HepG2 (cell line): Measurements from ENCODE around the gene FBXW4. TPM values are rescaled to one million over a fixed set of nuclear protein-coding genes. Genes with fewer than 3 reads are reported as not detected.

ENCODE experiments used
- BCL6 ChIP-seq: IDR thresholded peaks from 2 replicates; pipeline ENCODE4 v1.6.1; 2016; ENCODE audit warnings: missing genetic modification reagents, missing compliant biosample characterization
- ISX ChIP-seq: sonication (generic); formaldehyde crosslinking; conservative IDR thresholded peaks from 2 replicates; pipeline ENCODE4 v1.5.0; 2020; ENCODE audit warnings: missing genetic modification reagents
- LCORL ChIP-seq, 2 experiments: fragments of 450-650 bp in 1 of 2; sonication (generic) in 1 of 2; formaldehyde crosslinking in 1 of 2; IDR thresholded peaks; 2 replicates each; pipeline versions ENCODE4 v1.5.0 to v1.6.1; 2017 to 2020; ENCODE audit warnings: antibody characterized with exemption in 1 of 2, missing genetic modification reagents in 1 of 2
- MBD4 ChIP-seq: IDR thresholded peaks from 2 replicates; pipeline ENCODE4 v1.6.1; 2012; ENCODE audit warnings: low read length, inconsistent platforms, borderline replicate concordance
- MTA1 ChIP-seq: sonication (generic); formaldehyde crosslinking; IDR thresholded peaks from 2 replicates; pipeline ENCODE4 v1.4.0; 2020; ENCODE audit warnings: missing genetic modification reagents, mild to moderate bottlenecking, borderline replicate concordance
- MTF1 ChIP-seq: sonication (generic); formaldehyde crosslinking; IDR thresholded peaks from 2 replicates; pipeline ENCODE4 v1.5.0; 2020; ENCODE audit warnings: missing genetic modification reagents
- POLR2AphosphoS5 ChIP-seq: IDR thresholded peaks from 2 replicates; pipeline ENCODE4 v1.6.1; 2012; ENCODE audit warnings: low read depth, low read length
- SALL1 ChIP-seq: sonication (generic); formaldehyde crosslinking; IDR thresholded peaks from 2 replicates; pipeline ENCODE4 v1.8.0; 2022; ENCODE audit warnings: mild to moderate bottlenecking, missing genetic modification reagents
- SP5 ChIP-seq: IDR thresholded peaks from 2 replicates; pipeline ENCODE4 v1.6.1; 2016; ENCODE audit warnings: low read depth, borderline replicate concordance
- TCF12 ChIP-seq, 2 experiments: fragments of 450-650 bp in 1 of 2; sonication (generic) in 1 of 2; formaldehyde crosslinking in 1 of 2; IDR thresholded peaks; 2 replicates each; pipeline versions ENCODE4 v1.6.1 to v1.8.0; 2017 to 2022; ENCODE audit warnings: antibody characterized with exemption in 1 of 2, mild to moderate bottlenecking in 1 of 2, missing genetic modification reagents in 1 of 2, moderate library complexity in 1 of 2
- ZFP37 ChIP-seq: sonication (generic); formaldehyde crosslinking; IDR thresholded peaks from 2 replicates; pipeline ENCODE4 v1.4.0; 2020; ENCODE audit warnings: missing genetic modification reagents, borderline replicate concordance
- ZFP41 ChIP-seq: sonication (generic); formaldehyde crosslinking; IDR thresholded peaks from 2 replicates; pipeline ENCODE4 v1.4.0; 2020; ENCODE audit warnings: mild to moderate bottlenecking, missing genetic modification reagents, borderline replicate concordance
- ZNF335 ChIP-seq: sonication (generic); formaldehyde crosslinking; IDR thresholded peaks from 2 replicates; pipeline ENCODE4 v1.4.0; 2020; ENCODE audit warnings: missing genetic modification reagents
- ZNF607 ChIP-seq: sonication (generic); formaldehyde crosslinking; IDR thresholded peaks from 2 replicates; pipeline ENCODE4 v1.5.1; 2020; ENCODE audit warnings: missing genetic modification reagents, mild to moderate bottlenecking, borderline replicate concordance
- ZNF891 ChIP-seq: sonication (generic); formaldehyde crosslinking; IDR thresholded peaks from 2 replicates; pipeline ENCODE4 v1.5.0; 2020; ENCODE audit warnings: mild to moderate bottlenecking, missing genetic modification reagents
- polyA plus RNA-seq, 8 experiments: library from polyadenylated mRNA; depleted of rRNA in 3 of 8; stranded (reverse) in 7 of 8; unstranded in 1 of 8; fragments of >200 nt; fragmentation: Illumina TruSeq in 4 of 8; extraction: Trizol in 4 of 8; gene quantifications; 2 replicates each; pipeline versions ENCODE4 v1.2.1 to v1.2.3, GENCODE V29; 2011 to 2016; ENCODE audit warnings: low read depth in 4 of 8, missing spikeins in 1 of 8, mixed read lengths in 1 of 8; ENCODE audit not compliant: insufficient read depth in 1 of 8
- total RNA-seq, 5 experiments: library from RNA; depleted of rRNA; stranded (reverse); fragments of >200 nt; fragmentation: Illumina TruSeq; extraction: Trizol; gene quantifications; 2 replicates each; pipeline ENCODE4 v1.2.3, GENCODE V29; 2016; ENCODE audit warnings: low read depth in 1 of 5
- TF ChIP-seq, protein P1 (sequence below): sonication (generic); formaldehyde crosslinking; IDR thresholded peaks from 2 replicates; pipeline ENCODE4 v1.5.1; 2020; ENCODE audit warnings: mild to moderate bottlenecking, missing genetic modification reagents, borderline replicate concordance
- TF ChIP-seq, protein P2 (sequence below): sonication (generic); formaldehyde crosslinking; IDR thresholded peaks from 2 replicates; pipeline ENCODE4 v1.4.0; 2020; ENCODE audit warnings: missing genetic modification reagents
- TF ChIP-seq, protein P3 (sequence below): sonication (generic); formaldehyde crosslinking; IDR thresholded peaks from 2 replicates; pipeline ENCODE4 v1.5.0; 2020; ENCODE audit warnings: mild to moderate bottlenecking, missing genetic modification reagents

The FBXW4 gene
- total and polyA plus RNA-seq, 2 of the 13 experiments (the other 11 are each of a cell fraction or from before 2014, with no cell fraction given), result 23.5 to 33.7 TPM

DNA sequence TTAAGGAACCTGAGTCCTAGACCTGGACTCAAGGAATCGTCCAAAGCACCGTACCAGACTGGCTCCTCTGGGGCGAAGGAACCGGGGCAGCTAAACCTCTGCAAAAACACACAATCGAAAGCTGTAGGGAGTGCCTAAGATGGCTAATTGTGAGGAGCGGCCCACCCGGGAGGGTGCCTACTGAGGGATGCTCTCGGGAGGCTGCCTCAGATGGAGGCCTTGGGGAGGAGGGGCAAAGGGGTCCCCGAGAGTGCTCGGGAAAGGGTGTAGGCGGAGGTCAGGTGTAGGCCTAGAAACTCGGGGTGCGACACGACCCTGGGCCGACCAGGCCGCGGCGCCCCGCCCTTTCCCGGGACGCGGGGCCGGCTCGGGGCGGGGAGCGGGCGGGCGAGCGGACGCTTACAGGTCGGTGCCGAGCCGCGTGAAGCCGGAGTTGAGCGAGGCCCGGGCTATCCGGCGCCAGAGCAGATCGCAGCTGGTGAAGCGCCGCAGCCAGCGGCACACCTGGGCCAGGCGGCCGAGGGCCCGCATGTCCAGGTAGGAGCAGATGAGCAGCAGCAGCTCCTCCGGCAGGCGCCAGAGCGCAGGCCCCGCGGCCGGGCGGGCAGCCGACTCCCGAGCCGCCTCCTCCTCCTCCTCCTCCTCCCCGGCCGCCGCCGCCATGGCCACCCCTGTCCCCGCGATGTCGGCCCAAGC is 844 bp downstream of the FBXW4 start (continued):
- TF ChIP-seq MTF1, result 0 out of 2 replicates have a peak, but pooled peaks have one; percentile 45
- no peak for TF ChIP-seq POLR2AphosphoS5
- TF ChIP-seq SP5 (CRISPR knock-in tag), result 0 out of 2 replicates have a peak, but pooled peaks have one; percentile 21
- TF ChIP-seq, protein P1, sequence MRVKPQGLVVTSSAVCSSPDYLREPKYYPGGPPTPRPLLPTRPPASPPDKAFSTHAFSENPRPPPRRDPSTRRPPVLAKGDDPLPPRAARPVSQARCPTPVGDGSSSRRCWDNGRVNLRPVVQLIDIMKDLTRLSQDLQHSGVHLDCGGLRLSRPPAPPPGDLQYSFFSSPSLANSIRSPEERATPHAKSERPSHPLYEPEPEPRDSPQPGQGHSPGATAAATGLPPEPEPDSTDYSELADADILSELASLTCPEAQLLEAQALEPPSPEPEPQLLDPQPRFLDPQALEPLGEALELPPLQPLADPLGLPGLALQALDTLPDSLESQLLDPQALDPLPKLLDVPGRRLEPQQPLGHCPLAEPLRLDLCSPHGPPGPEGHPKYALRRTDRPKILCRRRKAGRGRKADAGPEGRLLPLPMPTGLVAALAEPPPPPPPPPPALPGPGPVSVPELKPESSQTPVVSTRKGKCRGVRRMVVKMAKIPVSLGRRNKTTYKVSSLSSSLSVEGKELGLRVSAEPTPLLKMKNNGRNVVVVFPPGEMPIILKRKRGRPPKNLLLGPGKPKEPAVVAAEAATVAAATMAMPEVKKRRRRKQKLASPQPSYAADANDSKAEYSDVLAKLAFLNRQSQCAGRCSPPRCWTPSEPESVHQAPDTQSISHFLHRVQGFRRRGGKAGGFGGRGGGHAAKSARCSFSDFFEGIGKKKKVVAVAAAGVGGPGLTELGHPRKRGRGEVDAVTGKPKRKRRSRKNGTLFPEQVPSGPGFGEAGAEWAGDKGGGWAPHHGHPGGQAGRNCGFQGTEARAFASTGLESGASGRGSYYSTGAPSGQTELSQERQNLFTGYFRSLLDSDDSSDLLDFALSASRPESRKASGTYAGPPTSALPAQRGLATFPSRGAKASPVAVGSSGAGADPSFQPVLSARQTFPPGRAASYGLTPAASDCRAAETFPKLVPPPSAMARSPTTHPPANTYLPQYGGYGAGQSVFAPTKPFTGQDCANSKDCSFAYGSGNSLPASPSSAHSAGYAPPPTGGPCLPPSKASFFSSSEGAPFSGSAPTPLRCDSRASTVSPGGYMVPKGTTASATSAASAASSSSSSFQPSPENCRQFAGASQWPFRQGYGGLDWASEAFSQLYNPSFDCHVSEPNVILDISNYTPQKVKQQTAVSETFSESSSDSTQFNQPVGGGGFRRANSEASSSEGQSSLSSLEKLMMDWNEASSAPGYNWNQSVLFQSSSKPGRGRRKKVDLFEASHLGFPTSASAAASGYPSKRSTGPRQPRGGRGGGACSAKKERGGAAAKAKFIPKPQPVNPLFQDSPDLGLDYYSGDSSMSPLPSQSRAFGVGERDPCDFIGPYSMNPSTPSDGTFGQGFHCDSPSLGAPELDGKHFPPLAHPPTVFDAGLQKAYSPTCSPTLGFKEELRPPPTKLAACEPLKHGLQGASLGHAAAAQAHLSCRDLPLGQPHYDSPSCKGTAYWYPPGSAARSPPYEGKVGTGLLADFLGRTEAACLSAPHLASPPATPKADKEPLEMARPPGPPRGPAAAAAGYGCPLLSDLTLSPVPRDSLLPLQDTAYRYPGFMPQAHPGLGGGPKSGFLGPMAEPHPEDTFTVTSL, result peak; percentile 29; the same call in 1 of the 2 replicates
- TF ChIP-seq MBD4, result no peak
- TF ChIP-seq ZNF335 (CRISPR knock-in tag), result no peak
- no peak for TF ChIP-seq BCL6 (CRISPR knock-in tag)
- TF ChIP-seq ZFP41 (CRISPR knock-in tag), result no peak
- no peak for TF ChIP-seq ZNF891 (CRISPR knock-in tag)
- peak; percentile 56 for TF ChIP-seq SALL1 (CRISPR knock-in tag)
- peak; percentile 71; the same call in 1 of the 2 replicates for TF ChIP-seq MTA1
- TF ChIP-seq ISX, result peak; percentile 91
- peak; percentile 53; the same call in 1 of the 2 replicates for TF ChIP-seq ZNF607 (CRISPR knock-in tag)
- TF ChIP-seq ZFP37 (CRISPR knock-in tag), result no peak
- TF ChIP-seq, protein P2, sequence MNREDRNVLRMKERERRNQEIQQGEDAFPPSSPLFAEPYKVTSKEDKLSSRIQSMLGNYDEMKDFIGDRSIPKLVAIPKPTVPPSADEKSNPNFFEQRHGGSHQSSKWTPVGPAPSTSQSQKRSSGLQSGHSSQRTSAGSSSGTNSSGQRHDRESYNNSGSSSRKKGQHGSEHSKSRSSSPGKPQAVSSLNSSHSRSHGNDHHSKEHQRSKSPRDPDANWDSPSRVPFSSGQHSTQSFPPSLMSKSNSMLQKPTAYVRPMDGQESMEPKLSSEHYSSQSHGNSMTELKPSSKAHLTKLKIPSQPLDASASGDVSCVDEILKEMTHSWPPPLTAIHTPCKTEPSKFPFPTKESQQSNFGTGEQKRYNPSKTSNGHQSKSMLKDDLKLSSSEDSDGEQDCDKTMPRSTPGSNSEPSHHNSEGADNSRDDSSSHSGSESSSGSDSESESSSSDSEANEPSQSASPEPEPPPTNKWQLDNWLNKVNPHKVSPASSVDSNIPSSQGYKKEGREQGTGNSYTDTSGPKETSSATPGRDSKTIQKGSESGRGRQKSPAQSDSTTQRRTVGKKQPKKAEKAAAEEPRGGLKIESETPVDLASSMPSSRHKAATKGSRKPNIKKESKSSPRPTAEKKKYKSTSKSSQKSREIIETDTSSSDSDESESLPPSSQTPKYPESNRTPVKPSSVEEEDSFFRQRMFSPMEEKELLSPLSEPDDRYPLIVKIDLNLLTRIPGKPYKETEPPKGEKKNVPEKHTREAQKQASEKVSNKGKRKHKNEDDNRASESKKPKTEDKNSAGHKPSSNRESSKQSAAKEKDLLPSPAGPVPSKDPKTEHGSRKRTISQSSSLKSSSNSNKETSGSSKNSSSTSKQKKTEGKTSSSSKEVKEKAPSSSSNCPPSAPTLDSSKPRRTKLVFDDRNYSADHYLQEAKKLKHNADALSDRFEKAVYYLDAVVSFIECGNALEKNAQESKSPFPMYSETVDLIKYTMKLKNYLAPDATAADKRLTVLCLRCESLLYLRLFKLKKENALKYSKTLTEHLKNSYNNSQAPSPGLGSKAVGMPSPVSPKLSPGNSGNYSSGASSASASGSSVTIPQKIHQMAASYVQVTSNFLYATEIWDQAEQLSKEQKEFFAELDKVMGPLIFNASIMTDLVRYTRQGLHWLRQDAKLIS, result 0 out of 2 replicates have a peak, but pooled peaks have one; percentile 26
- TF ChIP-seq LCORL (IDR thresholded peaks at IDR 0.05), result peak; percentile 56; the same call in 1 of the 2 replicates
- no peak for TF ChIP-seq LCORL (CRISPR knock-in tag; IDR thresholded peaks at IDR 0.05)
- TF ChIP-seq, protein P3, sequence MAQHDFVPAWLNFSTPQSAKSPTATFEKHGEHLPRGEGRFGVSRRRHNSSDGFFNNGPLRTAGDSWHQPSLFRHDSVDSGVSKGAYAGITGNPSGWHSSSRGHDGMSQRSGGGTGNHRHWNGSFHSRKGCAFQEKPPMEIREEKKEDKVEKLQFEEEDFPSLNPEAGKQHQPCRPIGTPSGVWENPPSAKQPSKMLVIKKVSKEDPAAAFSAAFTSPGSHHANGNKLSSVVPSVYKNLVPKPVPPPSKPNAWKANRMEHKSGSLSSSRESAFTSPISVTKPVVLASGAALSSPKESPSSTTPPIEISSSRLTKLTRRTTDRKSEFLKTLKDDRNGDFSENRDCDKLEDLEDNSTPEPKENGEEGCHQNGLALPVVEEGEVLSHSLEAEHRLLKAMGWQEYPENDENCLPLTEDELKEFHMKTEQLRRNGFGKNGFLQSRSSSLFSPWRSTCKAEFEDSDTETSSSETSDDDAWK (CRISPR knock-in tag), result no peak
- TF ChIP-seq TCF12 (IDR thresholded peaks at IDR 0.05), result no peak
- TF ChIP-seq TCF12 (CRISPR knock-in tag; IDR thresholded peaks at IDR 0.05), result peak; percentile 88; the same call in 1 of the 2 replicates
